Activated CD8-positive, alpha-beta memory T cell treated with anti-CD3 and anti-CD28 coated beads, Interleukin-2, amount 50 U/mL, for 24 hours (primary cell): ENCODE results near the gene GNAQ.

Experiments used
- DNase-seq: peaks from one replicate; pipeline ENCODE4 v3.0.0-alpha.2; 2020; ENCODE audit errors: extremely low read depth

GNAQ gene

DNA sequence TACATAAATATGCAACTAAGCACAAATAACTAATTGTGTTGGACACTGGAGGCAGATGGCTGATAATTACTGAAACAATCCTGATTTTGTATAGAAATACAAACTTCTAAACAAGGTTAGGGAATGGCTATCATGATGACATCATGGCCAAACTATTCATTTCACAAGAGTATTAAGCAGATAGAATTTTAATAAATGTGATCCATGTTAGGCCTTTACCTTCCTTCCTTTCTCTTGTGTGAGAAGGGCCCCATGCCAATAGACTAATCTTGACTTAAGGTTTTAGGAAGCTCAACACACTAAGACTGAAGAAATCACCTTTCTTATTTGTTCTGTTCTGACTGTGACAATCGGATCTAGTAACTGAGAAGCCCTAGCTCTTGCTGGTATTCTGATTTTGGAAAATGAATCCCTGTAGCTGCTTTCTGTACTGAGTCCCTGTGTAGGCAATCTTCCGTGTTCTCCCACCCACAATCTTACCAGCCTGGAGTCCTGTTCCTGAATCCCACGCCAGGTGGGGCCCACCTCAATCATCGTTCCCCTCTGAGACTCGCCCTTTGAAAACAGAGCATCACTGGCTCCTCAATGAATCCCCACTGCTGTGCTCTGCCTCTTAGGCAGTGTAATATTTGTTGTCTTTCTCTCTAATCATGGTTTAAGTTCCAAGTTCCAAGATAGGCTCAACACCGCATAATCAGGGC, 214.8 kb downstream of the GNAQ start:
- no peak for DNase-seq

DNA sequence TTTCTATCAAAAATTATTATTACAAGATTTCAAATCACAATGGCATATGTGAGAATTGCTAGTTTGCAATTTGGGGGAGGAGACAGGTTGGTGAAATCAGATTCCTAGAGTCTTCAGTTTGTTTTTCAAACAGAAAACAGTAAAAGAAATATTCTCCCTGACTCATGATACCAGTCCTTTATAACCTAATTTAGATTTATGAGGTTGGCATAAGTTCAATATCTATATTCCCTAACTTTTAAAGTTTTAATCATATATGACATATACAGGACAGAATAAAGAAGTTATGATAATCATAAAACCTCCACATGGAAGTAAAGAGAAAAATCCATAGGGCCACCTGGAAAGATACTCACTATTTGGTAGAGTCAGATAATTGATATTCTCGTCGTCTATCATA, 216.4 kb downstream of the GNAQ start:
- DNase-seq = no peak

DNA sequence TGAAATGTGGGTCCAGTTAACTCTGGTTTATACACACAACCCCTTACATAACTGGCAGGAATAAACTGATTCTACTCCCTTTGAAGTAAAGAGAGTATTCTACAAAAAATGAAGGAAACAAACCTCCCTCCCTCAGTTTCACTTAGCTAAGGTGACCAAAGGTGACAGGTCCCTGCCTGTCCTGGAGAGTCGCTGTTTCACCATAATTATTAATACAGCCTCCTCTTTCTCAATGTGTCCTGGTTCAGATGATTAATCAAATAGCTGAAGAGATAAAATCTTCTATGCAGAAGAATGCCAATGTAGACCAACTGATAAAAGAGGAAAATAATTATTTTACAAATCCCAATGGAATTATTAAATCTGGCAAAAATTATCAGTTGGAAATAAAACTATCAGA, 219.8 kb downstream of the GNAQ start:
- no peak for DNase-seq

DNA sequence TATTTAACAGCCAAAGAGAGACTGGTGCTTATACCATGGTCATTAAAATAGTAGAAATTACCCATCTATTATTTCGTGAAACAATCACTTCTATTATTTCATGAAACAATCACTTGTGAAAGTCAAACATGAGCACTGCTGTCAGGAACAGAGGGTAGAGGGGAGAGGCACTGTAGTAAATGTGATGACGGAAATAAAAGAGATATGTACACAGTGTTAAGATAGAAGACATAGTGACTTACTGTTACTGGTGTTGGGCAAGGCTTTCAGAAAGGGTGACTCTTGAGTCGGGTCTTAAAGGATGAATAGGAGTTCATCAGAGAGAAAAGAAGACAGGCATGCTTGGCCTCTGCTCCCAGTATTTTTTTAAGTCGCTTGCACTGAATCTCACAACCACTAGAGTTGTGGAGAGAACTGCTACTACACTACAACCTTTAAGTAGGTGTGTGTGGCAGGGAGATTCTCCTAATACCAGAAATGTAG, 220.9 kb downstream of the GNAQ start:
- DNase-seq = no peak

DNA sequence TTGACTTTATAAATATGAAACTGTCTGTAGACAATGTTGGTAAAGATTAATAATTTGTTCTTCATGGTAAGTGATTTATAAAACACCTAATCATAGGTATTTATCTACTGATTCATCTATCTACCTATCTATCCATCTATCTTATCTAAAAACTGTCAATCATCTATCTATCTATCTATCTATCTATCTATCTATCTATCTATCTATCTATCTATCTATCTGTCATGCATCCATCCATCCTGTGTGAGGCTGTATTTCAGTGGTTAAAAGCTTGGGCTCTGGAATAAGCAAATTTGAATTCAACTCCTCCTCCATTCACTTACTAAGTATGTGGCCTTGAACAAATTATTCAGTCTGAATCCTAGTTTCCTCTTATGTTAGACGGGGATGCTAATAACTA, 221.6 kb downstream of the GNAQ start:
- DNase-seq = no peak

DNA sequence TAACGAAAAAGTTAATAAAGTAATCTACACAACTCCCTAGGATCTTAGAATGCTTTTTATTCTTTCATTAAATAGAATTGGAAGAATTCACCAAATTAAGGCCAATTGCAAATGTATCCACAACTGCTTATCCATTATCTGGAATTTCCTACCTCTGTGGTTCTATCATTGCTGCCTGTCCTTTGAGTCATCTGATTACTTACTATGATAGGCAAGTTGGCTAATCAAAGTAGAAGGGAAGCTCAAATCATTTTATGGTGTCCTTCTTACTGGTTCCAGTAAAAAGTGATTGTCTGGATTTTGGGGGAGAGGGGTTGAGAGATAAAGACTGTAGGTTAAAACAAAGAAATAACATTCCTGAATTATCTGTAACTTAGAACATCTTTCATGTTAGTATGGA, 222.1 kb downstream of the GNAQ start:
- no peak for DNase-seq

DNA sequence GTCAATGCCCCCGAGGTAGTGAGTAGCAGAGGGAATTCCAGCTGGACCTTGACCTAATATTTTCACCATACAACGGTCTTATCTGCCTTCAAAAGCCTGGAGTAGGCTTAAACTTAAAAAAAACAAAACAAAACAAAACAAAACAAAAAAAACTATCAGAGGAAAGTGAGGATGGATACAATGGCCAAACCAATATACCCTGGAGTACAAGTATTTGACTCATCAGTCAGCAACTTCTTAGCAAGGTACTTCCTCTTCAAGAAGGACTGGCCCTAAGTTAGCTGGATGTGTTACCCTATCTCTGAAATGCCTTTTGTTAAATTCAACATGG, 222.9 kb downstream of the GNAQ start:
- DNase-seq = no peak

DNA sequence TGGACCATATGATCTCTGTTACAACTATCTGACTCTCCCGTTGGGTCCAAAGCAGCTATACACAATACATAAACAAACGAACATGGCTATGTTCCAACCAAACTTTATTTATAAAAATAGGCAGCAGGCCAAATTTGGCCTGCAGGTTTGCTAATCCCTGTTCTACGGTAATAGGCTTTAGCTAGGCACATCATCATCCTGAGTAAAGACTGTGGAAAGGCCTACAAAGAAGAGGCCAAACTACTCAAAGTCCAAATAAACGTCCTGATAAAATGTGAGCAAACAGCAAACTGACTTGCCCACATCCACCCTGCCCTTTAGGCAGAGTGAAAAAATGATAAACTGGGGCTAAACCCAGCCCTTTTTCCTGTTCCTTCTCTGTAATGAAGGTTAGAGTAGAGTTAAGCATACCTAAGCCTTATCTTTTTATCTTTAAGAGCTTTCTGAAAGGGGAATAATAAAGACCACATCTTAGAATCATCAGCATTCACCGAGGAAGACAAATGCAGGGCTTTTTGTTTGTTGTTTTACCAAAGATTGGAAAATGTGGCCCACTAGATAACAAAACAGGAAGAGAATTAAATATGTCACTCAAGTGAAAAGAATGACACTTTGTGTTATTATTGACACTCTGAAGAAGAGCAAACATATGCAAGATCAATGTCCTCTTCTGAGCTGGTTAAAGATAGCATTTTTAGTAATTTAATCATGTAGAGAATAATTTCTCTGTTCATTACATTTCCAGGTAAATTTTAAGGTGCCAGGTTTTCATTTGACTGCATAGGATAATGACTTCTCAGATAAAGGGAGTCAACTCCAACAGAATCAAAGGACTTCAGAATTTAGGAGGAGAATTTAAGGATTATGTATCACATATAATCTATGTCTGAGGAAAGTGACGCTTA, 223.5 kb downstream of the GNAQ start:
- no peak for DNase-seq

DNA sequence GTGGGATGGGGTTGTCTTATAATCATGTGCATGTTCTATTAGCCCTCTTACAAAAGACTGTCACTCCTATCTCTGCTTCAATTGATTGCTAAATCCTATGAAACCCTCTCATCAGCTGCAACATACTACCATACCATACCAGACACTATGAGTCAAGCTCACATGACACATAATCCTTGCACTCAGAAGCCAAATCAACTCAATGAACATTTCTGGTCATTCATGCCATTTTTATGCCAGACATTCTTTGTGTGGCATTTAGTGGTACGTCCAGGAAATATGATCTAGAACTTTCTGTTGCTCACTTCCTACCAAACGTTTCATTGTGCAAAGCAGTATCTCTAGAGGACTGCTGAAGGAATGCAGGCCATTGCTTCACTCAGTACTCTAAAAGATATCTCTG, 224.3 kb downstream of the GNAQ start:
- no peak for DNase-seq

DNA sequence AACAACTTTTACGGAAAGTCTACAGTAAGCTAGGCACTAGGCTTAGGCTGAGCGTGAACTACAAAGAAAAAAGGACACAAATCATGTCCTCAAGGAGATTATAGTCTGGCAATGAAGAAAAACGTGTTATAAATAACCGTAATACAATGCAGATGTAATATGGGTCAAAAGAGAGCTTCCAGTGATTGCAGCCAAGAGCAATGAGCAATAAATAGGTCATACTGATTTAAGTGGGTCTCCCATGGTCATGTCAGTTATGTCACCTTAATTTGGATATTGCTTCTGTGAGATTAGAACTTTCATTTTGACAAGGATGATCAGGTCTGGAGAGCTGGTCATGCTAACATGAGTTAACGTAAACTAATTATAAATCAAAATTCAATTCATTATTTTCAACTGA, 224.9 kb downstream of the GNAQ start:
- no peak for DNase-seq

DNA sequence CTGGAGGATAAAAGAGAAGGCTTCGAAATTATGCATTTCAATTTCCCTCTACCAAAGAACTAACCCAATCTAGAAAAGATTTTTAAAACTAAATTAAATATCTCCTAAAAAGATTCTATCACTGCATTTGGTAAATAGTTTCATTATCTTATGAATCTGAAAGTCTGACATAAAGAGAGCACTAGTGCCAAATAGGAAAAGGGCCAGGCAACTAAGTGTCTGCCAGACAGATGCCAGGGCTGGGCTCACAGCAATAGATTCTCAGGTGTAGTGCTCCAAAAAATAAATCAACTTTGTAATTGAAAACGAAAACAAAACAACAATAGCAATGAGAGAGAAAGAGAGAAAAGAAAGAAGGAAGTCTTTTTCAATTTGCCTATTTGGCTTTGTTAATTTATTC, 225.8 kb downstream of the GNAQ start:
- no peak for DNase-seq

DNA sequence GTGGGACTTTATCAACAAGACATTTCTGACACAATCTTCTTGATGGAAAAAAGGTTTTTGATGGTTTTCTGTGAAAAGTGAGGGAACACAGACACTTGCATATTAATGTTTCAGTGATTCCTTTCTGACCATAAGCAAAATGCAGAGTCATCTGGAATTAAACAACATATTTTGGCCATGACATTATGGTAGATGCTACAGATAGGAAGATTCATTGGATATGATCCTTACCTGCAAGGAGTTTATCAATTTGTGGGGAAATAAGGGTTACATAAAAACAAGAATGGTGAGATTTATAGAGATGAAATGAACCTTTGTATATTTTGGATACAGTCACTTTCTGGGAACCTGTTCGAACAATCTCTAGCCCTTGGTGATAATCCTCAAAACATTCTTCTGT, 228.2 kb downstream of the GNAQ start:
- DNase-seq = no peak

DNA sequence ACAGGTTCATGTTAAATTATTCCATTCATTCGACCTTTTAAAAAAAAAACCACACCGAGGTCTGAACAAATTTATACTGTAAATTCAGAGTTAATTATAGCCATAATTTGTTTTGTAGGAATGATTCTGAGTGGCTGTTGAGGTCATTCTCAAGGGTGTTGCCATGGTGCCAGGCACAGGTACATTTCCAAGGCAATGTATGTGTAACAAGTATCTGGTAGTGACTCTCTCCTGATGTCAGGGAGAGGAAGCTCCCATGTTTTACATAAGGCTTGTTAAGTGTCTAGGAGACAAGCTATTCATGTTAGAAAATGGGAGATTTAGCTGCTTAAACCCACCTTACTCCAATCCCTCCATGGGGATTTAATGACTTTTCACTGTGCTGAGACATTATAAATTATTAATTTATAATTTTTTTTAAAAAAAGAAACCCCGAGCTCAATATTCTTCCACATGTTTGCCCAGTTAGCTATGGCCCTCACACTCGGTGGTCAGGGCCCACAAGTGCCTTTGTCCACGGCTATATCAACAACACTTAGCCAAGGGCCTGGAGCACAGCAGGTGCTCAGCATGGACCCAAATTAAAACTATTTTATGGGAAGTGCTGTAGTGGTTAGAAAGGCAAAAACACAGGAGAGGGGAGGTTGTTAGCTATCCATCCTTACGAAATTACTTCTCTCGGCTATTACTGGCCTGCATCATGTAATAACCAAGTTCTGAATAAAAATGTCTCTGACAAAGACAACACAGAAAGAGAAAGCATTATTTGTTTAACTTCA, 228.9 kb downstream of the GNAQ start:
- no peak for DNase-seq

DNA sequence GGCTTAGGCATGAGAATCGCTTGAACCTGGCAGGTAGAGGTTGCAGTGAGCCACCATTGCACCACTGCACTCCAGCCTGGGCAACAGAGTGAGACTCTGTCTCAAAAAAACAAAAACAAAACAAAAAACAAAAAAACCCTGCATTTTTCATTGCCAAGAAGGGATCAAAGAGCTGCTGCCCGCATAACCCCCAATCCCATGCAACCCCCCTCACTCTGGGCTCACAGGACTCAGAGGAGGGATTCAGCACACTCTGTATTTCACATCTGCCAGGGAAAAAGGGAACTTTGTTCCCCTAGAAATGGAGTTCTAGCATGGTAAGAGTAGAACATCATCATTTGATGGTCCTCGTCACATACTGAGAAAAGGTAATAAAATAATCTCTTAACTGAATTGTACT, 229.5 kb downstream of the GNAQ start:
- DNase-seq = no peak

DNA sequence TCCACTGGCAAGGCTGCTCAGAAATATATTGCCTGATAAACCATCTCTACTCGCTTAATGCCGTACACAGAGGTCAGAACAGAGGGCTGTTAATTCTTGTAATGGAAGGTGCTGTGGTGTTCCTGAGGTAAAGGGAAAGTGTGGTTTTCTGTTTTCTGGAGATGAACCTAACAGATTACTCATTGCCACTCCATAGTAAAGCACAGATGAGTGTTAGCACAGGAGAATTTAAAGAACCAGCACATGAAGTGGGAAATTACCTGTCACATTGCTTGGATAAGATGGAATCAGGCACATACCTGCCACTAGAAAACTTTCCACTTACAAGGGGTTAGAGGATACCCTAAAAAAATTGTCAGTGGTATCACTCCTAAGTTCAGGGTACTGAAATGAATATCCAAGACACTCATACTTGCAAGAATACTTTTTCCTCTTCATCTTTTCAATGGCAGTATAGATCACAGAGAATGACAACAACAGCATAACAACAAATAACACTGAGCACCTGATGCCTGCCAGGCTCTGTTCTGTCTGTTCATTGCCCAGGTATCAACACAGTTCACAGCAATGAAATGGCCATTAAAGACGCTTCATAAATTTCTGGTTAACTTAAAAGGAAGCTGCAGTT, 230.6 kb downstream of the GNAQ start:
- no peak for DNase-seq

DNA sequence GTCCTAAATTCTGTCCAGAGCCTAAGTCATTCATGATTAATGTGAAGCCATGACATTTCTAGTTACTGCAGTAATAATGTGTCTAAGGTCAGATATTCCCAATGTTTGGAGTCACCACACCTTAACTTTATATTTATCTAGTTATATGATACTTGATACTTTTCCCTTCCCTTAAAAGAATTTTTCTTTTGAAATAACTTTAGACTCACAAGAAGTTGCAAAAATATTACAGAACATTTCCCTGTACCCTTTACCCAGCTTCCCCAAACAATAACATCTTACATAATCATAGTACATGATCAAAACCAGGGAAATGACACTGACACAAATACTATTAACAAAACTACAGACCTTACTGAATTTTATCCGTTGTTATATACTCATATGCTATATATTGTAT, 233.5 kb downstream of the GNAQ start:
- DNase-seq = no peak

DNA sequence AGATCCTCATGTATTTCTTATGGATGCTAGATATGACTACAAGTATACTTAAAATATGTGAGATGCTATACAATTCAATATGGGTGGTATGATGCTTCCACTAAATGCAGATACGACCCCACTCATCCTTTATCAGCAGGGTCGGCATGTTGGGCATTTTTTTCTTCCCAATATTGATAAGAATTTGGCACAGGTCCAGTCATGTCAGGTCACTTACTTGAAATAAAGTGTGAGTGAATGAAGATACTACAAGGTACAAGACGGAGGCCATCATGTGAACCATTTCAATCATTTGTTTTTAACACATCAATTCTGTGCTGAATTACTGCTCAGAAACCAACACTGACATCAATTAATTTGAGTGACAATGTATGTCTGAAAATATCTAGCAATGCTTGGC, 236.6 kb downstream of the GNAQ start:
- no peak for DNase-seq

DNA sequence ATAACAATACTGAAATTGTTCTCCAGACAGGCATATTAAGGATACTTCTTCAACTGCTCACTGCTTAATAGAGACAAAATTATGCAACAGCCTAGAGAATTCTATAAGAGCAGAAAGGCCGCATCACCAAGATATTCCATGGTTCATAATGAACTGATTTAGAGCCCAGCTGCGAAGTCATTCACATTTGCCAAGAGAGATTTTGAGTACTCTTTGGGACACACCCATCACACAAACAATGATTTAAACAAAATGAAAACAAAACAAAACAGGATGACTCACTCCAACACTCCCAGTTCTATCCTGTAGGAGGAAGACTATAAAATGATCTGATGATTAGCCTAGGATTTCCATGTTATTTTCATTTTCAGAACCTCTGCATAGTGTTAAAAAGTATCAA, 237.8 kb downstream of the GNAQ start:
- no peak for DNase-seq

DNA sequence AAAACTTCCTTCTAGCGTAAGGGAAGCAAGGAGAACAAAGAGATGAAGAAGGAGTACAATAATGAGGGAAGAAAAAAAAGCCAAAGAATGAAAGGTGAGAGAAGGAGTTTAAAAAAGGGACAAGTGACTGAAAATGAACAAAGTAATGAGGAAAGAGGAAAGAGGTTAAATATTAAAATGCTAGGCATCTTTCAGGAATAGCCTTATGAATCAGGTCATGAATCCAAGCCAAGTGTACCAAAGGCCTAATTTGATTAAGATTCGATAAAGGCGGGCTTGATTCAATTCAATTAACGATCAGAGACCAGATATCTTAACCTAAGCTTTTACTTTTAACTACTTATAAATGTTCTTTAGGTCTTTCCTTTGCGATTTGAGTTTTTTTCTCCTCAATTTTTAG, 241.7 kb downstream of the GNAQ start:
- no peak for DNase-seq

DNA sequence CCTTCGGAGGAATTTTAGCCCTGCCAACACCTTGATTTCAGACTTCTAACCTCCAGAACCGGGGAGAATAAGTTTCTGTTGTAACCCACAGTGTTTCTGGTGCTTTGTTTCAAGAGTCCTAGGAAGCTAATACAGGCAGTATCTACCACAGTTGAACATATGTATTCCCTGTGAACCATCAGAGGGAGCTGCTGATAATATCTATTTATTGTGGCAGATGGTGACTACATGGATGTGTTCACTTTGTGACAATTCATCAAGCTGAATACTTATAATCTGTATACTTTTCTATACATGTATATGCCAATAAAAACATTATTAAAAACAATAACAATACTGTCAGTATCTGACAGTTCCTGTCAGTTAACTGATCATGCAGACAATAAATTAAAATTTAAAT, 246.3 kb downstream of the GNAQ start:
- no peak for DNase-seq

DNA sequence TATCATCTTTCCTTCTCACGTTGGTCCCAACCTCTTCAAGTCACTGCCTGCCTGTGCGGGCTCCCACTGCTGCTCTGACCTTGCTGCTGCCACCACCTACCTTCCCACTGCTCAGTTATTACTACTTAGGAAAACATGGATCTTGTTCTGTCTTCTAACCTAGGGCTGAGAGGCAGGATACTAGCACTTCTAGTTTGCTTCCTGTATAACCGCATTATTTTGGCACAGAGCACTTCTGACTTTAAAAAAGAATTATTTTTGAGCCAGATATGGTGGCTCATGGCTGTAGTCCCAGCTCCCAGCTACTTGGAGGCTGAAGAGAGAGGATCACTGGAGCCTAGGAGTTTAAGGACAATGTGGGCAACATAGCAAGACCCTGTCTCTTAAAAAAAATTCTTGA, 248.1 kb downstream of the GNAQ start:
- DNase-seq = no peak

DNA sequence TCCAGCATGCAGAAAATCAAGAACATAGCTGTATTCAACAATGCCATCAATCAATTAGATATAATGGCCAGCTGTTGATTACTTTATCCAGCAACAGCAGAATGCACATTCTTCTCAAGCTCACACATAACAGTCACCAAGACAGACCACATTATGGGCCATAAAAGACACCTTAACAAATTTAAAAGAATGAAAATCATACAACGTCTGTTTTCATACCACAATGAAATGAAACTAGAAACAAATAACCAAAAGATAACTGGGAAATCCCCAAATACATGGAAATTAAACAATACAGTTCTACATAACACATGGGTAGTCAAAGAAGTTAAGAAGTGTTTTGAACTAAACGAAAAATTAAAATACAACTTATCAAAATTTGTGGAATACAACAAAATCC, 252.6 kb downstream of the GNAQ start:
- DNase-seq = no peak
